K562 (cell line): Measurements from ENCODE around the gene PSMB10. TPM values are rescaled to one million over a fixed set of nuclear protein-coding genes. Genes with fewer than 3 reads are reported as not detected.

Experiments used
- ATAC-seq: fragments of 200-7000 bp; cut with Tn5 transposase; 3 replicates; pipeline ENCODE4 v1.9.1; 2020; ENCODE audit warnings: moderate library complexity
- BruUV-seq: library from RNA; stranded (reverse); fragments of 400-500 nt; replicated peaks from 2 replicates; lab custom pipeline; 2021; lab: Mats Ljungman, UMichigan
- CTCF ChIA-PET: fragments of 300-600 bp; formaldehyde crosslinking; extraction: SDS; loops from one replicate; lab custom pipeline; 2021; ENCODE audit warnings: low intra/inter-chr PET ratio; lab: Yijun Ruan, JAX
- POLR2A ChIA-PET: fragments of 300-600, 350-650 bp; sonication (Branson Sonifier 250); formaldehyde crosslinking; extraction: SDS; loops from one replicate; lab custom pipeline; 2021; ENCODE audit warnings: antibody characterized with exemption, inconsistent platforms; lab: Yijun Ruan, JAX
- DNase-seq, 4 experiments: peaks; one replicate each; pipeline versions ENCODE4 v3.0.0 to v3.0.0-alpha.2; 2011 to 2018; ENCODE audit warnings: low spot score in 3 of 4, mixed read lengths in 3 of 4; ENCODE audit errors: extremely low read depth in 1 of 4
- FAIRE-seq: peaks from 2 replicates; lab custom pipeline; 2011; peaks lifted over from hg19 to GRCh38; lab: Jason Lieb, UNC
- H2AFZ ChIP-seq: 2 replicates; pipeline ENCODE4 v1.6.0; 2011; ENCODE audit warnings: low read depth, low read length, control low read depth, inconsistent platforms
- H3K27ac ChIP-seq: fragments of 200-600 bp; 3 replicates; pipeline ENCODE4 v1.8.0; 2011; ENCODE audit warnings: low read depth, mild to moderate bottlenecking, control low read depth, inconsistent platforms, low read length, moderate library complexity, mixed read lengths; ENCODE audit errors: extremely low read depth
- H3K27me3 ChIP-seq, 2 experiments: fragments of 300-600 bp in 1 of 2; 2 replicates in 1 of 2; 3 replicates in 1 of 2; pipeline versions ENCODE4 v1.6.0 to v1.8.0; 2011; ENCODE audit warnings: inconsistent platforms in 2 of 2, low read length in 2 of 2, mild to moderate bottlenecking in 1 of 2, mixed read lengths in 1 of 2, moderate library complexity in 1 of 2; ENCODE audit not compliant: control insufficient read depth in 2 of 2, insufficient read depth in 2 of 2
- H3K36me3 ChIP-seq: fragments of 300-600 bp; 3 replicates; pipeline ENCODE4 v1.8.0; 2011; ENCODE audit warnings: mild to moderate bottlenecking, low read length, inconsistent platforms; ENCODE audit not compliant: control insufficient read depth, insufficient read depth
- H3K4me1 ChIP-seq, 2 experiments: fragments of 200-600 bp in 1 of 2; replicated peaks in 1 of 2; 2 replicates in 1 of 2; 3 replicates in 1 of 2; pipeline versions ENCODE4 v1.5.1 to v1.8.0; 2011; ENCODE audit warnings: inconsistent platforms in 2 of 2, low read length in 2 of 2, mild to moderate bottlenecking in 1 of 2, mixed read lengths in 1 of 2, moderate library complexity in 1 of 2; ENCODE audit not compliant: control insufficient read depth in 2 of 2, insufficient read depth in 2 of 2
- H3K4me2 ChIP-seq: 2 replicates; pipeline ENCODE4 v1.6.1; 2011; ENCODE audit warnings: low read length, control low read depth, inconsistent platforms, mixed read lengths; ENCODE audit not compliant: insufficient read depth
- H3K4me3 ChIP-seq: fragments of 200-600 bp; sonication (generic), shearing (Covaris generic); 2 replicates; pipeline ENCODE4 v1.5.1; 2016; ENCODE audit warnings: control low read depth, inconsistent platforms
- H3K79me2 ChIP-seq: fragments of 200-600 bp; 3 replicates; pipeline ENCODE4 v1.8.0; 2011; ENCODE audit warnings: low read length, inconsistent platforms; ENCODE audit not compliant: control insufficient read depth, insufficient read depth
- H3K9ac ChIP-seq, 2 experiments: 2 replicates each; pipeline versions ENCODE4 v1.6.0 to v1.6.1; 2011; ENCODE audit warnings: low read depth in 2 of 2, low read length in 2 of 2, control low read depth in 1 of 2, inconsistent platforms in 1 of 2, mild to moderate bottlenecking in 1 of 2, mixed read lengths in 1 of 2; ENCODE audit not compliant: insufficient read depth in 1 of 2
- H3K9me1 ChIP-seq: one replicate; pipeline ENCODE4 v1.6.0; 2011; ENCODE audit warnings: inconsistent platforms, mild to moderate bottlenecking, low read length, moderate library complexity; ENCODE audit not compliant: control insufficient read depth, insufficient read depth
- H3K9me3 ChIP-seq: replicated peaks from 2 replicates; pipeline ENCODE4 v1.5.1; 2011; ENCODE audit warnings: low read depth, low read length, inconsistent platforms; ENCODE audit not compliant: control insufficient read depth, insufficient read depth
- H4K20me1 ChIP-seq: replicated peaks from 2 replicates; pipeline ENCODE4 v1.6.1; 2011; ENCODE audit warnings: low read length, inconsistent platforms, mixed read lengths; ENCODE audit not compliant: control insufficient read depth, insufficient read depth
- CBFA2T3 ChIP-seq: fragments of 450-650 bp; IDR thresholded peaks from 2 replicates; pipeline ENCODE4 v1.6.1; 2017
- CCAR2 ChIP-seq: fragments of 200-400 bp; formaldehyde crosslinking; IDR thresholded peaks from 2 replicates; pipeline ENCODE4 v1.6.1; 2017; ENCODE audit warnings: mild to moderate bottlenecking, low read depth, low read length
- MITF ChIP-seq: IDR thresholded peaks from 2 replicates; pipeline ENCODE4 v1.6.1; 2014; ENCODE audit warnings: antibody characterized with exemption
- PML ChIP-seq: IDR thresholded peaks from 2 replicates; pipeline ENCODE4 v1.6.1; 2012; ENCODE audit warnings: low read length, inconsistent platforms
- TOE1 ChIP-seq, 2 experiments: fragments of 450-650 bp in 1 of 2; sonication (generic) in 1 of 2; formaldehyde crosslinking in 1 of 2; IDR thresholded peaks; 2 replicates each; pipeline versions ENCODE4 v1.7.1 to v1.8.0; 2016 to 2022; ENCODE audit warnings: borderline replicate concordance in 2 of 2, mild to moderate bottlenecking in 2 of 2, antibody characterized with exemption in 1 of 2, inconsistent platforms in 1 of 2, low read depth in 1 of 2, missing genetic modification reagents in 1 of 2, moderate library complexity in 1 of 2
- ZNF24 ChIP-seq: fragments of 450-650 bp; IDR thresholded peaks from 2 replicates; pipeline ENCODE4 v1.6.1; 2016
- ZNF551 ChIP-seq: fragments of 250-450 bp; sonication (Bioruptor Pico); IDR thresholded peaks from 2 replicates; pipeline ENCODE4 v1.5.0; 2021; ENCODE audit warnings: mild to moderate bottlenecking, moderate library complexity
- WGBS: fragments of 100-300 bp; shearing (Covaris generic); methylation state at CpG from one replicate; pipeline ENCODE4 v1.1.6; 2016; ENCODE audit warnings: low coverage, mixed read lengths; ENCODE audit not compliant: insufficient coverage; ENCODE audit errors: missing lambda C conversion rate; 5-methylcytosine and 5-hydroxymethylcytosine counted together
- in situ Hi-C: fragments of 300-500 bp; cut with MboI; formaldehyde crosslinking; loops from 4 replicates; pipeline ENCODE4 v1.15.0; 2018; ENCODE audit warnings: inconsistent platforms, mixed read lengths
- intact Hi-C: fragments of 100-400 bp; cut with micrococcal nuclease; formaldehyde crosslinking; loops from 2 replicates; pipeline ENCODE4 v1.14.2; 2022
- polyA plus RNA-seq, 8 experiments: library from polyadenylated mRNA; depleted of rRNA in 4 of 8; stranded (reverse) in 5 of 8; unstranded in 3 of 8; fragments of >200 nt; fragmentation: Nextera tagmentation in 2 of 8; fragmentation: Illumina TruSeq in 1 of 8; extraction: Ambion mirVana in 2 of 8; extraction: Trizol in 1 of 8; gene quantifications; 2 replicates each; pipeline versions ENCODE4 v1.2.1 to v1.2.3, GENCODE V29; 2011 to 2014; ENCODE audit warnings: inconsistent platforms in 1 of 8, missing spikeins in 1 of 8
- total RNA-seq, 7 experiments: library from RNA; depleted of rRNA in 6 of 7; stranded (reverse); fragments of >200 nt in 6 of 7; fragmentation: Illumina TruSeq in 2 of 7; extraction: Trizol in 2 of 7; gene quantifications; 2 replicates each; pipeline versions ENCODE4 v1.2.1 to v1.2.3, GENCODE V29; 2011 to 2021; ENCODE audit warnings: low replicate concordance in 1 of 7
- TF ChIP-seq, protein P1 (sequence below): fragments of 450-650 bp; IDR thresholded peaks from one replicate; pipeline ENCODE4 v1.6.1; 2018; ENCODE audit warnings: mild to moderate bottlenecking, moderate library complexity; ENCODE audit not compliant: partially characterized antibody

Gene PSMB10
- total and polyA plus RNA-seq, 9 of the 15 experiments (the other 6 are each of a cell fraction or from before 2014, with no cell fraction given) = 11.7 to 105 (median 51.0) TPM

GRCh38 chr16:67977469-67978227 is 41.0 kb upstream of the PSMB10 start:
- H3K9ac ChIP-seq = peak overlapping the region in 1 of 2 experiments; percentile 61; a peak in 1 of 4 replicates
- H3K4me2 ChIP-seq = no peak overlapping the region
- peak; percentile 37 for ATAC-seq
- H3K79me2 ChIP-seq = no peaks in the 10 kb centered on the region
- intact Hi-C loops (no loop called here), in situ Hi-C loops (no loop called here)
- TF ChIP-seq ZNF551 (CRISPR knock-in tag) (no peak), CBFA2T3 (peak; percentile 18; the same call in 1 of the 2 replicates)
- H4K20me1 ChIP-seq = no peaks in the 10 kb centered on the region
- H3K36me3 ChIP-seq = no peaks in the 10 kb centered on the region
- POLR2A ChIA-PET = interaction anchor here (0.6 to 1.1 kb wide), 7 partner anchors 14 to 385 kb away, joined by 3 to 4 read pairs (median 3); no protein-coding TSS in a partner anchor
- H3K9me3 ChIP-seq = no peaks in the 10 kb centered on the region
- FAIRE-seq = no peak
- no peaks in the 10 kb centered on the region for H3K9me1 ChIP-seq
- no peak overlapping the region for H3K4me3 ChIP-seq
- H3K27me3 ChIP-seq = peaks cover 0 to 4% of the 10 kb centered on the region in 2 experiments; a peak in 1 of 5 replicates
- no peak overlapping the region for H3K27ac ChIP-seq
- no peak overlapping the region for H2AFZ ChIP-seq
- peaks cover 0 to 22% of the 10 kb centered on the region in 2 experiments; a peak in 3 of 5 replicates for H3K4me1 ChIP-seq
- 17% methylated on average over 9 of the region's 9 CpGs for WGBS
- CTCF ChIA-PET = no interaction called here
- BruUV-seq = no TSS peak
- no peak for DNase-seq

DNA sequence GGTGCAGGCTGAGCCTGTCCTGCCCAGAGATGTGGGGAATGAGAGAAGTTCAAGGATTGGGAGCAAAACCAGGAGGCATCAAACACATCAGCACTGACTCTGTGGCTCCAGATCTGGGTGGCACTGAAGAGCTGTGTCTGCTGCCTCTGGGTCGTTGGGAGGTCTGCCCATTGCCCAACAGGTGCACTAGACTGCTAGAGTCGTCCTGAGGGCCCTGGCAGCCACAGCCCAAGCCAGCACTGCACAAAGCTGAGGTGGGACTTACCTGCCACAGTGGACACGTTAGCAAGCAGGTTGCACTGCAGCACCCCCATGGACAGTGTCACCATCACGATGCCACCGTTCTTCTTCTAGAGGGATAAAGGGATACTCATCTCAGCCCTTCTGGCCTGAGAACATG is 40.4 kb upstream of the PSMB10 start:
- Histone ChIP-seq H3K27me3 (peaks cover 0 to 4% of the 10 kb centered on the region in 2 experiments; a peak in 1 of 5 replicates), H2AFZ (no peak overlapping the region), H3K79me2 (no peaks in the 10 kb centered on the region), H3K4me3 (no peak overlapping the region), H3K4me2 (no peak overlapping the region), H4K20me1 (no peaks in the 10 kb centered on the region), H3K4me1 (peaks cover 0 to 18% of the 10 kb centered on the region in 2 experiments; a peak in 3 of 5 replicates), H3K9me3 (no peaks in the 10 kb centered on the region), H3K27ac (no peak overlapping the region), H3K9me1 (no peaks in the 10 kb centered on the region), H3K9ac (peak overlapping the region in 1 of 2 experiments; percentile 75; a peak in 2 of 4 replicates), H3K36me3 (no peaks in the 10 kb centered on the region)
- in situ Hi-C loops = no loop called here
- WGBS = 4% methylated on average over 5 of the region's 5 CpGs
- ATAC-seq (no peak), FAIRE-seq (no peak), DNase-seq (no peak)
- intact Hi-C loops = no loop called here
- BruUV-seq = no TSS peak
- ChIA-PET CTCF (no interaction called here), POLR2A (interaction anchor here (0.7 to 1.1 kb wide), 3 partner anchors 13 to 131 kb away, joined by 3 read pairs; no protein-coding TSS in a partner anchor)
- TF ChIP-seq ZNF24 (no peak), PML (no peak), MITF (no peak), TOE1 (IDR thresholded peaks at IDR 0.05; ENCODE audit: borderline replicate concordance) (no peak), TOE1 (CRISPR knock-in tag; IDR thresholded peaks at IDR 0.05; ENCODE audit: borderline replicate concordance, low read depth) (no peak), CCAR2 (no peak)
- TF ChIP-seq, protein P1, sequence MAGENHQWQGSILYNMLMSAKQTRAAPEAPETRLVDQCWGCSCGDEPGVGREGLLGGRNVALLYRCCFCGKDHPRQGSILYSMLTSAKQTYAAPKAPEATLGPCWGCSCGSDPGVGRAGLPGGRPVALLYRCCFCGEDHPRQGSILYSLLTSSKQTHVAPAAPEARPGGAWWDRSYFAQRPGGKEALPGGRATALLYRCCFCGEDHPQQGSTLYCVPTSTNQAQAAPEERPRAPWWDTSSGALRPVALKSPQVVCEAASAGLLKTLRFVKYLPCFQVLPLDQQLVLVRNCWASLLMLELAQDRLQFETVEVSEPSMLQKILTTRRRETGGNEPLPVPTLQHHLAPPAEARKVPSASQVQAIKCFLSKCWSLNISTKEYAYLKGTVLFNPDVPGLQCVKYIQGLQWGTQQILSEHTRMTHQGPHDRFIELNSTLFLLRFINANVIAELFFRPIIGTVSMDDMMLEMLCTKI = no peak
